ENCODE data around the gene SIRT7. TPM values are rescaled to one million over a fixed set of nuclear protein-coding genes. Genes with fewer than 3 reads are reported as not detected.

Gene SIRT7, protein sequence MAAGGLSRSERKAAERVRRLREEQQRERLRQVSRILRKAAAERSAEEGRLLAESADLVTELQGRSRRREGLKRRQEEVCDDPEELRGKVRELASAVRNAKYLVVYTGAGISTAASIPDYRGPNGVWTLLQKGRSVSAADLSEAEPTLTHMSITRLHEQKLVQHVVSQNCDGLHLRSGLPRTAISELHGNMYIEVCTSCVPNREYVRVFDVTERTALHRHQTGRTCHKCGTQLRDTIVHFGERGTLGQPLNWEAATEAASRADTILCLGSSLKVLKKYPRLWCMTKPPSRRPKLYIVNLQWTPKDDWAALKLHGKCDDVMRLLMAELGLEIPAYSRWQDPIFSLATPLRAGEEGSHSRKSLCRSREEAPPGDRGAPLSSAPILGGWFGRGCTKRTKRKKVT
- 10 to 100 TPM; 16.2 to 20.7 (median 18.5) TPM for total RNA-seq (2021; fragmentation: NEBNext Ultra II Directional; extraction: Animal tissue kit (Norgen Biotek cat#: 25700))
- long read RNA-seq, partial matches to known transcripts: 0 of 4 reads
- long read RNA-seq, other reads (novel, unspliced or antisense): 1 of 4 reads

DNA sequence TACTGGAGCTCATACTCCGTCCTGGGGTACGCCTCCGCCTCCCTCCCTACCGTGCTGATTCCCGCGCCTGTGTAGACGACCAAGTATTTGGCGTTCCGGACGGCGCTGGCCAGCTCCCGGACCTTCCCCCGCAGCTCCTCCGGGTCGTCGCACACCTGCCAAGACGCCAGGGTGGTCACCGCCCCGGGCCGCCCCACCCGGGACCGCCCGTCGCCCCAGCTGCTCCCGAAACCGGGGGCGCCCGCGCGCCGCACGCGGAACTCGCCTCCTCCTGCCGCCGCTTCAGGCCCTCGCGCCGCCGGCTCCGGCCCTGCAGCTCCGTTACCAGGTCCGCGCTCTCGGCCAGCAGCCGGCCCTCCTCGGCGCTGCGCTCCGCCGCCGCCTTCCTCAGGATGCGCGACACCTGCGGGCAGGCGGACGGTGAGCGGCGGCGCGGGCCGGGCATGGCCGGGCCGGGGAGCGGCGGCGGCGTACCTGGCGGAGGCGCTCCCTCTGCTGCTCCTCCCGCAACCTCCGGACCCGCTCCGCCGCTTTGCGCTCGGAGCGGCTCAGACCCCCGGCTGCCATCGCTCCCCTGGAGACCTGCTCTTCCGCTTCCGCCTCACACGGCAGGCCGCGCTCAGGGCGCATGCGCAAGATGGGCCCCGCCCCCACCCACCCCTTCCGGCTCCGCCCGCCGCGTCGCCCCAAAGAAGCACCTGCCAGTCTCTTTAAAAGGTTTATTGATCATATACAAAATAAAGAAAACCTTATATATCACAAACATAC is at the start of gene SIRT7:
Gene SIRT7, minus strand, starts transcription at position 612 of the 768 bp plus-strand sequence. Its CDS starts 45 bp downstream, at position 567.
- H3K27me3 Mint-ChIP-seq (ENCODE audit: insufficient read depth): no peaks in the 10 kb centered on the region; the same call in 1 of the 2 replicates
- TF ChIP-seq, protein P1, sequence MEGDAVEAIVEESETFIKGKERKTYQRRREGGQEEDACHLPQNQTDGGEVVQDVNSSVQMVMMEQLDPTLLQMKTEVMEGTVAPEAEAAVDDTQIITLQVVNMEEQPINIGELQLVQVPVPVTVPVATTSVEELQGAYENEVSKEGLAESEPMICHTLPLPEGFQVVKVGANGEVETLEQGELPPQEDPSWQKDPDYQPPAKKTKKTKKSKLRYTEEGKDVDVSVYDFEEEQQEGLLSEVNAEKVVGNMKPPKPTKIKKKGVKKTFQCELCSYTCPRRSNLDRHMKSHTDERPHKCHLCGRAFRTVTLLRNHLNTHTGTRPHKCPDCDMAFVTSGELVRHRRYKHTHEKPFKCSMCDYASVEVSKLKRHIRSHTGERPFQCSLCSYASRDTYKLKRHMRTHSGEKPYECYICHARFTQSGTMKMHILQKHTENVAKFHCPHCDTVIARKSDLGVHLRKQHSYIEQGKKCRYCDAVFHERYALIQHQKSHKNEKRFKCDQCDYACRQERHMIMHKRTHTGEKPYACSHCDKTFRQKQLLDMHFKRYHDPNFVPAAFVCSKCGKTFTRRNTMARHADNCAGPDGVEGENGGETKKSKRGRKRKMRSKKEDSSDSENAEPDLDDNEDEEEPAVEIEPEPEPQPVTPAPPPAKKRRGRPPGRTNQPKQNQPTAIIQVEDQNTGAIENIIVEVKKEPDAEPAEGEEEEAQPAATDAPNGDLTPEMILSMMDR (IDR thresholded peaks at IDR 0.05): no peak
- DNase-seq: peak; percentile 27
- peaks cover 40% of the 10 kb centered on the region for H3K36me3 Mint-ChIP-seq (ENCODE audit: low read depth)
- peak within 1 kb of the TSS; percentile 90 for H3K4me3 Mint-ChIP-seq
- peak within 1 kb of the TSS; percentile 70 for H3K27ac Mint-ChIP-seq
- H3K4me1 Mint-ChIP-seq (ENCODE audit: low read depth): peaks cover 33% of the 10 kb centered on the region
- H3K9me3 Mint-ChIP-seq: no peaks in the 10 kb centered on the region

DNA sequence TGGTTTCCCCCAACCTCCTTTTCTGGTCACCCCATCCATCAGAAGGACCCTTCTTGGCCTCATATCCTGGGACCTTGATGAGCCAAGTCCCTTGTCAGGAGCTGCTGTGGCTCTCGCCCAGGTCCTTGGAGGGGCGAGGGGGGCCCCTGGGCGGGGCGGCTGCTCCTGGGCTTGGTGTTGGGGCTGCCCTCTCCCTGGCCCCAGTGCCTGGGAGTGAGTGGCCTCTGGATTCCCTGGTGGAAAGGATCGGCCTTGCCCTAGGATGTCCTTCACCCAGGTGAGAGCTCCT is 49.2 kb upstream of the SIRT7 start:
- Mint-ChIP-seq H3K9me3 (peaks cover under 1% of the 10 kb centered on the region; the same call in 1 of the 2 replicates), H3K4me3 (no peak overlapping the region), H3K36me3 (ENCODE audit: low read depth) (no peaks in the 10 kb centered on the region), H3K4me1 (ENCODE audit: low read depth) (peaks cover 6% of the 10 kb centered on the region; the same call in 1 of the 2 replicates), H3K27me3 (ENCODE audit: insufficient read depth) (peaks cover 4% of the 10 kb centered on the region), H3K27ac (no peak overlapping the region)
- TF ChIP-seq, protein P1 (IDR thresholded peaks at IDR 0.05): no peak
- no peak for DNase-seq

DNA sequence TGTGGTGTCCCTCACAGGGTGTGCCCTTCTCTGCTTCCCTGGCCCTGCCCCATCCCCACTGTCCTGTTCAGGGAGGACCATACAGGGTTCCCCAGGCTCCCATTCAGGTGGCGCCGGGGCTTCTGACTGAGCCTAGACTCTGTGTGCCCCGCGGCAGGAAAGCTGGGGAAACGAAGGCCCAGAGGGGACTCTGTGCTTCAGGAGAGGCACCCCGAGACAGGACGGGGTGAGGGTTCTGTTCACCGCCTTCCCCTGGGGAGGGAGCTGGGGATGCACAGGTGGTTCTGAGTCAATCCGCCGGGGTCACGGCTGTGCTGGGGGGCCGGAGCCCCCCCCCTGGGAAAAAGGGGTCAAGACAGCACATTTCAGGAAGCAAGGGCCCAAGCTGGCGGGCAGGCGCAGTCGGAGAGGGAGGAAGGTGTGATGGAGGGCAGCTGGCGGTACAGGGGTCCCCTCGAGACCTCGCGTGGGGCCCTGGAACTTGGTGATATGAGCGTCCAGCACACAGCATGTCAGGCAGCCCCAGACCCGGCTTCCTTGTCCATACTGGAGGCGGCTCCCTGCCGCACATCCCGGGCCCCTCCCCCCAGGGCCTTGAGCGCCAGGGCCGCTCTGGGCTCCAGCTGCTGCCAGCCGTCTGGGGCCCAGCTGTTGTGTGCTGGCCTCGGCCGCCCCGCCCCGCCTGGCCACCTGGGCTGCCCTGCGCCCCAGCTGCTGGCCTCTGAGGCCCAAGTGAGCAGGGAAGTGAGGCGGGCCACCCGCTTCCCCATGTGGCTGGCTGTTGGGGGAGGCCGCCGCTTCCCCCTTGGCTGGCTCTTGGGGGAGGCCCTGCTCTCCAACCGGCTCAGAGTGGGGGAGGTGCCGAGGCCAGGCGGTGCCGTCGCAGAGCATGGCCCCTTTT is 48.6 kb upstream of the SIRT7 start:
- Mint-ChIP-seq H3K27ac (no peak overlapping the region), H3K4me3 (no peak overlapping the region), H3K27me3 (ENCODE audit: insufficient read depth) (peaks cover 5% of the 10 kb centered on the region), H3K36me3 (ENCODE audit: low read depth) (no peaks in the 10 kb centered on the region), H3K4me1 (ENCODE audit: low read depth) (peaks cover 6% of the 10 kb centered on the region; the same call in 1 of the 2 replicates), H3K9me3 (no peaks in the 10 kb centered on the region)
- TF ChIP-seq, protein P1 (IDR thresholded peaks at IDR 0.05): no peak
- DNase-seq: no peak

DNA sequence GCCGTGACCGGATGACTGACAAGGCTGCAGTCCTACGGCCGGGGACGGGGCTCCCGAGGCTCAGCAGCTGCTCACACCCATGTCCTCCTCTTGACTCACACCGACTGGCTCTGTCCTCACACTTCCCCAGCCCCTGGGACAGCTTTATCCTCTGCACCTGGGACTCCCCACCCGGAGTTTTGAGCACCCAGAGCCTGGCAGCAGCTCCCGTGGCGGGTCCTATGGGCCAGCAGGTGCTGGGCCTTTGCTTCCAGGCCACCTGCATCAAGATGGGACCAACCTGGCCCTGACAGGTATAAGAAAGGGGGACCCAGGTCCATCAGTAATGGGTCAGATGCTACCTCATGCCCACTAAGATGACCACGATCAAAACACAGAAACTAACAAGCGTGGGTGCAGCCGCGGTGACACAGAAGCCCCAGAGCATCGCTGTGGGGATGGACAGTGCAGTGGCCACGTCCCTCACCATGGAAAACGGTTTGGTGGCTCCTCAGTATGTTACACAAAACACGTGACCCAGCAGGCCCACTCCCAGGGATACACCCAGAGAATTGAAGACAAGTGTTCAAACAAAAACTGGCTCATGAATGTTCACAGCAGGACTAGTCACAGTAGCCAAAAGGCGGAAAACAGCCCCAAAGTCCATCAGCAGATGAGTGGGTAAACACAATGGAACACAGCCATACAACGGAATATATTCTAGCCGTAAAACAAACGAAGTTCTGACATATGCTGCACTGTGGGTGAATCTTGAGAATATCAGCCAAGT is 46.3 kb upstream of the SIRT7 start:
- no peak for DNase-seq
- H3K4me1 Mint-ChIP-seq (ENCODE audit: low read depth): peaks cover 6% of the 10 kb centered on the region; the same call in 1 of the 2 replicates
- H3K27me3 Mint-ChIP-seq (ENCODE audit: insufficient read depth): peaks cover 4% of the 10 kb centered on the region
- TF ChIP-seq, protein P1 (IDR thresholded peaks at IDR 0.05): no peak
- H3K36me3 Mint-ChIP-seq (ENCODE audit: low read depth): no peaks in the 10 kb centered on the region
- no peak overlapping the region for H3K4me3 Mint-ChIP-seq
- no peak overlapping the region for H3K27ac Mint-ChIP-seq
- H3K9me3 Mint-ChIP-seq: no peaks in the 10 kb centered on the region
